ENCODE results near the gene MIP.

- no peak for TF ChIP-seq CTCF (IDR thresholded peaks at IDR 0.05; ENCODE audit: insufficient read depth, low read length, poor library complexity, severe bottlenecking)
- no peak for TF ChIP-seq EZH2phosphoT487 (conservative IDR thresholded peaks at IDR 0.05; ENCODE audit: low read length)
Measured at GRCh38 chr12:56476972-56477432, 22.5 kb upstream of the MIP start.

Measured in SU-DHL-6 (cell line).